ENCODE measurements around the gene CYP26B1. TPM values are rescaled to one million over a fixed set of nuclear protein-coding genes. Genes with fewer than 3 reads are reported as not detected.
A peak's percentile ranks its signal among the peaks of the same experiment; 100 is the strongest.

Gene CYP26B1
- total and polyA plus RNA-seq, 9 donors: 1.5 to 13.4 (median 4.5) TPM

DNA sequence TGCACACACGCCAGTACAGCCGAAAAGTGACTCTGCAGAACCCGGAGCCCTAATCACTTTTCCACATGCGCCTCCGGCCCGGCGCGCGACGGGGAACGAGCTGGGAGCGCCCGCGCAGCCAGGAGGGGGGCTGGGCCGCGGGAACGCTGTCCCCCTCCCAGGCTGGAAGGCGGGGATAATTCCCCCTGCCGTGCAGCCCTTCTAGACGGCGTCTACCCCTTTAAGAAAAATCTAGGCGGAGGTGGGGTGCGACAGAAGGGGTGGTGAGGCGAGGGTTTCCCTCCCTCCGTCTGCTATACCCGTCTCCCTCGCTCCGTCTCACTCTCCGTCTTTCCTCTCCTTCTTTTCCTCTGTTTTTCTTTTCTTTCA is 2.4 kb downstream of the CYP26B1 start:
- Histone ChIP-seq H3K36me3 (no peaks in the 10 kb centered on the region), H3K9me3 (no peaks in the 10 kb centered on the region), H3K4me3 (peak overlapping the region; percentile 24), H3K27me3 (no peaks in the 10 kb centered on the region), H3K27ac (no peak overlapping the region), H3K4me1 (ENCODE audit: insufficient read depth) (peaks cover 13% of the 10 kb centered on the region)
- WGBS, 3 donors: 1% methylated on average over 29 of the region's 29 CpGs
- TF ChIP-seq EP300 (IDR thresholded peaks at IDR 0.05) (no peak), CTCF (IDR thresholded peaks at IDR 0.05) (no peak), POLR2A (IDR thresholded peaks at IDR 0.05) (no peak)
- peak in 4 of 5 donors; percentile 13 to 43 (median 34) for DNase-seq
- intact Hi-C loops (cut with DNase I): loop anchor here in 3 of 4 donors (5.0 to 10.0 kb wide), 3 partner anchors 343 to 598 kb away; no protein-coding TSS in a partner anchor

DNA sequence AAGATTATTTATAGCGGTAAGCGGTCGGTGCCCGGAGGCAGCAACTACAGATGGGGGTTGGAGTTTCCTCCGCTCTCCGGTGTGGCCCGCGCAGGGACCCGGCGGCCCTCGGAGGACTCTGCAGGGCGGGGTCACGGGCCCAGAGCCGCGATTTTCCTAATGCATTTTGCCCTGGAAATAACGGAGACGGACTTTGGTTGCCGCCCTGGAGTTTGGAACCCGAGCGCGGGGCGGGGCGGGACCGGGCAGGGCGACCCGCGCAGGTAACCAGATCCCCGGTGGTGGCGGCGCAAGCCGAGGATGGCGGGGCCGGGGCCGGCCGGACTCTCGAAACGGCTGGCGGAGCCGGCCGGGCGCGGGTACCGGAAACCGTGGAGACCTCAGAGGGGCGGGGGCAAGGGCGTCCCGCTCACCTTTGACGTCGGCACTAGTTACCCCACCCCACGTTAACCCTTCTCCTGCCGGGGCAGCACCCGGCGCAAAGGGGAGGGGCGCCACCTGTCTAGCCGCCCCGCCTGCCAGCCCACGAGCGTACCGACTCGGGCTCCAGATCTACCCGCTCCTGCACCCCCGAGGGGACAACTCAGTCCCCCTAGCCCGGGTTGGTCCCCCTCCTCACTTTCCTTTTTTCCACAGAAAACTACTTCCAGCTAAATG is 2.9 kb downstream of the CYP26B1 start:
- peak in 3 of 5 donors; percentile 39 to 62 (median 60) for DNase-seq
- Histone ChIP-seq H3K36me3 (no peaks in the 10 kb centered on the region), H3K9me3 (no peaks in the 10 kb centered on the region), H3K27me3 (no peaks in the 10 kb centered on the region), H3K27ac (no peak overlapping the region), H3K4me1 (ENCODE audit: insufficient read depth) (peaks cover 10% of the 10 kb centered on the region), H3K4me3 (peak overlapping the region; percentile 24)
- intact Hi-C loops (cut with DNase I): loop anchor here in 3 of 4 donors (5.0 to 10.0 kb wide), 3 partner anchors 342 to 597 kb away; no protein-coding TSS in a partner anchor
- no peak for TF ChIP-seq CTCF (IDR thresholded peaks at IDR 0.05)
- no peak for TF ChIP-seq POLR2A (IDR thresholded peaks at IDR 0.05)
- TF ChIP-seq EP300 (IDR thresholded peaks at IDR 0.05): no peak
- 1% methylated on average over 43 to 63 of the region's 63 CpGs for WGBS, 3 donors

DNA sequence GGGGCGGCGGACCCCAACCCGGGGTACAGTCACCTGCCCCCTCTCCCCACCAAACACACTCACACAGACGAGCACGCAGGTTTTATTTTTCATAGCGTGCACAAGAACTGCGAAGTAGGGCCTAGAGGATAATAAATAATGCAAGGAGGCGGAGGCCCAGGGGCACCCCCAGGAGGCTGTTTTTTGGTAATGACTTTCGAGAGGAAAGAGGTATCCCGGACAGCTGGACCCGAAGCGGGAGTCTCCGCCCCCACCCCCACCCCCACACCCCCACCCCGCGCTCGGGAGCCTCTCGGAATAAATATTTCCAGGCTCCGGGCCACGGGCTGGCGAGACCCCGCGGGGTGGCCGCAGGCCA is 3.4 kb downstream of the CYP26B1 start:
- no peaks in the 10 kb centered on the region for H3K9me3 ChIP-seq
- H3K4me3 ChIP-seq: peak overlapping the region; percentile 24
- intact Hi-C loops (cut with DNase I): loop anchor here in 1 of 4 donors (10.0 kb wide), 1 partner anchor 591 kb away; no protein-coding TSS in a partner anchor
- no peak overlapping the region for H3K27ac ChIP-seq
- 10 to 21% (median 11%) methylated on average over 23 of the region's 23 CpGs for WGBS, 3 donors
- DNase-seq: peak in 2 of 5 donors; percentile 7 to 47
- TF ChIP-seq POLR2A (IDR thresholded peaks at IDR 0.05) (no peak), EP300 (IDR thresholded peaks at IDR 0.05) (no peak), CTCF (IDR thresholded peaks at IDR 0.05) (no peak)
- peaks cover 9% of the 10 kb centered on the region for H3K4me1 ChIP-seq (ENCODE audit: insufficient read depth)
- no peaks in the 10 kb centered on the region for H3K27me3 ChIP-seq
- H3K36me3 ChIP-seq: no peaks in the 10 kb centered on the region

- no peak for TF ChIP-seq CTCF (IDR thresholded peaks at IDR 0.05)
- TF ChIP-seq EP300 (IDR thresholded peaks at IDR 0.05): no peak
- TF ChIP-seq POLR2A (IDR thresholded peaks at IDR 0.05): no peak
- no peak overlapping the region for H3K27ac ChIP-seq
- no peaks in the 10 kb centered on the region for H3K36me3 ChIP-seq
- no peaks in the 10 kb centered on the region for H3K9me3 ChIP-seq
- WGBS, 3 donors: 37 to 42% (median 41%) methylated on average over 57 to 65 of the region's 65 CpGs
- intact Hi-C loops (cut with DNase I): loop anchor here in 1 of 4 donors (10.0 kb wide), 1 partner anchor 591 kb away; no protein-coding TSS in a partner anchor
- H3K4me3 ChIP-seq: peak overlapping the region; percentile 26
- H3K27me3 ChIP-seq: no peaks in the 10 kb centered on the region
- peaks cover 9% of the 10 kb centered on the region for H3K4me1 ChIP-seq (ENCODE audit: insufficient read depth)
- DNase-seq: peak in 2 of 5 donors; percentile 21 to 46
Measured at GRCh38 chr2:72143441-72144273, 4.0 kb downstream of the CYP26B1 start.
